DND-41 (cell line): ENCODE data around the gene TMEM69.
"Not testable (repeated sequence)": the region's sequence is repeated elsewhere in the genome, so short reads cannot be mapped to it uniquely, and the experiment has no call there.

ENCODE experiments used
- ATAC-seq: fragments of 200-7000 bp; cut with Tn5 transposase; 3 replicates; pipeline ENCODE4 v1.9.1; 2021; ENCODE audit warnings: low read depth; ENCODE audit not compliant: insufficient read depth
- DNase-seq: peaks from one replicate; pipeline ENCODE4 v3.0.0-alpha.2; 2020
- H2AFZ ChIP-seq: 2 replicates; pipeline ENCODE4 v1.6.0; 2012; ENCODE audit warnings: low read depth, low read length
- H3K27ac ChIP-seq: 2 replicates; pipeline ENCODE4 v1.5.1; 2012; ENCODE audit warnings: low read length, inconsistent platforms
- H3K27me3 ChIP-seq: fragments of 200-600 bp; sonication (generic); 2 replicates; pipeline ENCODE4 v1.6.0; 2012; ENCODE audit warnings: low read length, mild to moderate bottlenecking, inconsistent platforms; ENCODE audit not compliant: insufficient read depth, poor library complexity
- H3K36me3 ChIP-seq: 2 replicates; pipeline ENCODE4 v1.5.1; 2012; ENCODE audit warnings: low read length, inconsistent platforms; ENCODE audit not compliant: insufficient read depth
- H3K4me1 ChIP-seq: 2 replicates; pipeline ENCODE4 v1.5.1; 2012; ENCODE audit warnings: mild to moderate bottlenecking, low read length; ENCODE audit not compliant: insufficient read depth
- H3K4me2 ChIP-seq: 2 replicates; pipeline ENCODE4 v1.6.0; 2012; ENCODE audit warnings: mild to moderate bottlenecking, moderate library complexity, low read length, inconsistent platforms; ENCODE audit not compliant: insufficient read depth
- H3K4me3 ChIP-seq, 2 experiments: fragments of 200-600 bp in 1 of 2; shearing (Covaris generic) in 1 of 2; 2 replicates each; pipeline ENCODE4 v1.5.1; 2012 to 2016; ENCODE audit warnings: inconsistent platforms in 2 of 2, low read length in 2 of 2, mild to moderate bottlenecking in 2 of 2, low read depth in 1 of 2, moderate library complexity in 1 of 2
- H3K79me2 ChIP-seq: 2 replicates; pipeline ENCODE4 v1.6.0; 2012; ENCODE audit warnings: low read length, inconsistent platforms; ENCODE audit not compliant: insufficient read depth
- H3K9ac ChIP-seq: 2 replicates; pipeline ENCODE4 v1.6.0; 2012; ENCODE audit warnings: low read depth, mild to moderate bottlenecking, inconsistent platforms, low read length, moderate library complexity
- H3K9me3 ChIP-seq: 2 replicates; pipeline ENCODE4 v1.5.1; 2012; ENCODE audit warnings: low read length, moderate library complexity, mild to moderate bottlenecking, inconsistent platforms; ENCODE audit not compliant: insufficient read depth, severe bottlenecking
- H4K20me1 ChIP-seq: 2 replicates; pipeline ENCODE4 v1.6.0; 2012; ENCODE audit warnings: low read length; ENCODE audit not compliant: insufficient read depth
- CTCF ChIP-seq: IDR thresholded peaks from 2 replicates; pipeline ENCODE4 v1.5.1; 2012; ENCODE audit warnings: borderline replicate concordance, low read length, moderate library complexity, mild to moderate bottlenecking; ENCODE audit not compliant: poor library complexity, severe bottlenecking; ENCODE audit errors: extremely low read depth
- EZH2 ChIP-seq: IDR thresholded peaks from 3 replicates; pipeline ENCODE4 v1.6.1; 2012; ENCODE audit warnings: borderline replicate concordance, low read depth, mild to moderate bottlenecking, moderate library complexity, low read length, inconsistent platforms; ENCODE audit not compliant: severe bottlenecking

The TMEM69 gene

GRCh38 chr1:45704637-45705036 is 16.7 kb downstream of the TMEM69 start:
- Histone ChIP-seq H3K36me3 (peaks cover 19% of the 10 kb centered on the region), H3K79me2 (no peaks in the 10 kb centered on the region), H3K9ac (no peak overlapping the region), H2AFZ (no peak overlapping the region), H4K20me1 (no peaks in the 10 kb centered on the region), H3K4me1 (no peaks in the 10 kb centered on the region), H3K27ac (no peak overlapping the region), H3K4me3 (no peak overlapping the region), H3K27me3 (no peaks in the 10 kb centered on the region), H3K9me3 (no peaks in the 10 kb centered on the region), H3K4me2 (no peak overlapping the region)
- ATAC-seq (no peak), DNase-seq (no peak)
- TF ChIP-seq CTCF (no peak), EZH2 (no peak)

- no peak overlapping the region for H3K4me3 ChIP-seq
- H2AFZ ChIP-seq: no peak overlapping the region
- no peak for DNase-seq
- ATAC-seq: no peak
- H4K20me1 ChIP-seq: no peaks in the 10 kb centered on the region
- no peaks in the 10 kb centered on the region for H3K27me3 ChIP-seq
- H3K79me2 ChIP-seq: no peaks in the 10 kb centered on the region
- TF ChIP-seq CTCF (no peak), EZH2 (no peak)
- no peaks in the 10 kb centered on the region for H3K4me1 ChIP-seq
- H3K36me3 ChIP-seq: peaks cover 27% of the 10 kb centered on the region
- H3K27ac ChIP-seq: no peak overlapping the region
- no peak overlapping the region for H3K4me2 ChIP-seq
- no peaks in the 10 kb centered on the region for H3K9me3 ChIP-seq
- no peak overlapping the region for H3K9ac ChIP-seq
Observed at GRCh38 chr1:45713711-45714110, 25.7 kb downstream of the TMEM69 start.

GRCh38 chr1:45716700-45717099 is 28.7 kb downstream of the TMEM69 start:
- Histone ChIP-seq H3K9ac (no peak overlapping the region), H2AFZ (no peak overlapping the region), H3K9me3 (no peaks in the 10 kb centered on the region), H4K20me1 (no peaks in the 10 kb centered on the region), H3K4me1 (no peaks in the 10 kb centered on the region), H3K36me3 (peaks cover 27% of the 10 kb centered on the region; the same call in 1 of the 2 replicates), H3K4me3 (no peak overlapping the region), H3K79me2 (no peaks in the 10 kb centered on the region), H3K27ac (no peak overlapping the region), H3K4me2 (no peak overlapping the region), H3K27me3 (no peaks in the 10 kb centered on the region)
- DNase-seq (no peak), ATAC-seq (no peak)
- TF ChIP-seq CTCF: no peak
- TF ChIP-seq EZH2: no peak

GRCh38 chr1:45717386-45717785 is 29.4 kb downstream of the TMEM69 start:
- not testable (repeated sequence) for H3K9me3 ChIP-seq, ATAC-seq, H4K20me1 ChIP-seq, H3K79me2 ChIP-seq, H3K4me3 ChIP-seq, H3K9ac ChIP-seq, H3K4me1 ChIP-seq, H3K27ac ChIP-seq, DNase-seq, H3K4me2 ChIP-seq, H3K27me3 ChIP-seq, H2AFZ ChIP-seq
- peaks cover 22% of the 10 kb centered on the region; the same call in 1 of the 2 replicates for H3K36me3 ChIP-seq
